Right lobe of liver (tissue), 6 donors: Measurements from ENCODE around the gene NEDD4L. TPM values are rescaled to one million over a fixed set of nuclear protein-coding genes. Genes with fewer than 3 reads are reported as not detected.
A peak's percentile ranks its signal among the peaks of the same experiment; 100 is the strongest.

Source experiments
- ATAC-seq, 4 donors: fragments of 200-7000 bp; cut with Tn5 transposase; one replicate each; pipeline ENCODE4 v1.9.1; 2020; ENCODE audit warnings: mild to moderate bottlenecking in 4 of 4, moderate library complexity in 4 of 4
- DNase-seq, 3 donors: peaks; one replicate each; pipeline ENCODE4 v3.0.0-alpha.2; 2020
- H3K27ac ChIP-seq, 3 donors: fragments of 200-600 bp; one replicate each; pipeline ENCODE4 v1.8.0; 2022
- H3K27me3 ChIP-seq, 2 donors: fragments of 200-600 bp; one replicate each; pipeline ENCODE4 v1.8.0; 2022
- H3K36me3 ChIP-seq, 4 donors: fragments of 200-600 bp; sonication (generic) in 1 of 4; one replicate each; pipeline versions ENCODE4 v1.5.1 to v1.8.0; 2017 to 2022; ENCODE audit warnings: control low read depth in 1 of 4
- H3K4me1 ChIP-seq, 4 donors: fragments of 200-600 bp; sonication (generic) in 1 of 4; one replicate each; pipeline versions ENCODE4 v1.5.1 to v1.8.0; 2017 to 2022; ENCODE audit warnings: control low read depth in 1 of 4
- H3K4me3 ChIP-seq, 3 donors: fragments of 200-600 bp; one replicate each; pipeline ENCODE4 v1.8.0; 2022
- H3K9me3 ChIP-seq, 4 donors: fragments of 200-600 bp; sonication (generic) in 1 of 4; one replicate each; pipeline versions ENCODE4 v1.5.1 to v1.8.0; 2017 to 2022; ENCODE audit warnings: control low read depth in 1 of 4
- CTCF ChIP-seq, 4 donors: fragments of 200-600 bp in 3 of 4; fragments of 450-650 bp in 1 of 4; IDR thresholded peaks; one replicate each; pipeline versions ENCODE4 v1.5.1 to v1.8.0; 2016 to 2022; ENCODE audit warnings: antibody characterized with exemption in 4 of 4, mild to moderate bottlenecking in 2 of 4
- POLR2A ChIP-seq: fragments of 450-650 bp; IDR thresholded peaks from one replicate; pipeline ENCODE4 v1.6.1; 2017; ENCODE audit warnings: antibody characterized with exemption, mild to moderate bottlenecking
- WGBS: methylation state at CpG from one replicate; pipeline ENCODE4 v1.1.6; 2018; ENCODE audit warnings: low coverage, low lambda C conversion rate; ENCODE audit not compliant: insufficient coverage; ENCODE audit errors: missing lambda C conversion rate; 5-methylcytosine and 5-hydroxymethylcytosine counted together
- intact Hi-C, 2 donors: fragments of 100-400 bp; cut with DNase I; formaldehyde crosslinking; loops; one replicate each; pipeline versions ENCODE4 v1.11.2 to v1.14.1; 2022
- total RNA-seq, 6 experiments: library from RNA; depleted of rRNA in 2 of 6; stranded (reverse); fragments of >200 nt in 2 of 6; fragmentation: NEBNext Ultra II Directional in 3 of 6; extraction: Animal tissue kit (Norgen Biotek cat#: 25700) in 3 of 6; gene quantifications; one replicate each; pipeline versions ENCODE4 v1.1.0 to v1.2.4, GENCODE V29; 2016 to 2023
- donor health status: DM: no; HTN: yes; CAD: no.
- donor health status: DM: no; HTN: no; CAD: no.
- donor health status: DM: no; HTN: no; CAD: no.
- donor health status: DM: no; HTN: yes; CAD: no.
- donor health status: DM: no; HTN: yes; CAD: no.

The NEDD4L gene
- total RNA-seq, 6 experiments from 2014 or later, result 21.5 to 41.0 (median 33.2) TPM

DNA sequence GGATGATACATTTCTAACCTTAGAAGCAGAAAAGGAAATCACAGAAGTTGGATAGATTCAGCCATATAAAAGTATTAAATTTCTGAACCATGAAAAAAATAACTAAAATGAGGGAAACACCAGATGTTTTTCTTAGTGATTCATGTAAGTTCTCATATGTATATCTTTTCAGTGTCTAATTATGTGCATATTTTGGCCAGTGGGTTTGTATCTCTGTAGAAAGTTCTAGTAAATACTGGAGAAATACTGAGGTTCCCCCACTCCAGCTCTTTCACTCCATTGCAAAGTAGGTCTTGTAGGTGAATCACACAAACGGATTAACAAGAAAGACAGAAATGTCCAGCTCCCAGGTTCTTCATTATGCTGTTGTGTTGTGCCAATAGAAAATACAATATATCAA, 222.3 kb downstream of the NEDD4L start:
- ATAC-seq (no peak), DNase-seq (no peak)
- H3K4me1 ChIP-seq, result no peaks in the 10 kb centered on the region
- 67% methylated on average over 1 of the region's 1 CpG for WGBS
- TF ChIP-seq POLR2A, result no peak
- no peak for TF ChIP-seq CTCF (IDR thresholded peaks at IDR 0.05)
- H3K27ac ChIP-seq, result no peak overlapping the region
- intact Hi-C loops, result no loop called here
- H3K4me3 ChIP-seq, result no peak overlapping the region
- no peaks in the 10 kb centered on the region for H3K9me3 ChIP-seq
- no peaks in the 10 kb centered on the region for H3K36me3 ChIP-seq
- no peaks in the 10 kb centered on the region for H3K27me3 ChIP-seq

DNA sequence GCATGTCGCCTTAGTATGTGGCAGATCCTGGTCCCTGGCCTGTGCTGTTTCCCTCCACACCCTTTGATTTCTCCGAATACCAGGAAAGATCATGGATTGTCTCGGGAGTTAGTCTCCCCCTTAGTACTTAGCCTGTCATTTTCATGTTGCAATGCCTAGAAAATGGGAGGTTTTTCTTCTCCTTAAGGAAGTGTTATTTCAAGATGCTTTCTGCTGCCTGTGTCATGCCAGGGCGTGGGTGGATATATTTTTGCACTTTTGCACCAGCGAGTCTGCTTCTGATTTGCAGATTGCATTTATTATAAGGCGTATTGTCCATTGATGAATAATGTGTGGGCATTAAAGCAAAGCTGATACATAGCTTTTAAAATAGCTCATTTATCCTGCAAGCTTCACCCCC, 223.5 kb downstream of the NEDD4L start:
- Histone ChIP-seq H3K4me1 (no peaks in the 10 kb centered on the region), H3K27me3 (no peaks in the 10 kb centered on the region), H3K27ac (no peak overlapping the region), H3K4me3 (no peak overlapping the region), H3K36me3 (no peaks in the 10 kb centered on the region), H3K9me3 (no peaks in the 10 kb centered on the region)
- DNase-seq (no peak), ATAC-seq (no peak)
- TF ChIP-seq POLR2A (no peak), CTCF (IDR thresholded peaks at IDR 0.05) (no peak)
- WGBS, result 85% methylated on average over 6 of the region's 6 CpGs
- intact Hi-C loops, result no loop called here

- no peak overlapping the region for H3K27ac ChIP-seq
- DNase-seq (no peak), ATAC-seq (peak in 2 of 4 donors; percentile 40 to 53)
- no peaks in the 10 kb centered on the region for H3K9me3 ChIP-seq
- intact Hi-C loops, result no loop called here
- no peak for TF ChIP-seq CTCF (IDR thresholded peaks at IDR 0.05)
- TF ChIP-seq POLR2A, result no peak
- no peaks in the 10 kb centered on the region for H3K36me3 ChIP-seq
- no peaks in the 10 kb centered on the region for H3K27me3 ChIP-seq
- WGBS, result 56% methylated on average over 2 of the region's 2 CpGs
- H3K4me3 ChIP-seq, result no peak overlapping the region
- no peaks in the 10 kb centered on the region for H3K4me1 ChIP-seq
Observed at GRCh38 chr18:58268849-58269248, 224.8 kb downstream of the NEDD4L start.

- Histone ChIP-seq H3K36me3 (no peaks in the 10 kb centered on the region), H3K27me3 (no peaks in the 10 kb centered on the region), H3K9me3 (no peaks in the 10 kb centered on the region), H3K4me1 (no peaks in the 10 kb centered on the region), H3K4me3 (no peak overlapping the region), H3K27ac (no peak overlapping the region)
- no peak for DNase-seq
- 48% methylated on average over 5 of the region's 5 CpGs for whole genome bisulfite sequencing
- no peak for ATAC-seq
- intact Hi-C loops, result no loop called here
- TF ChIP-seq CTCF (IDR thresholded peaks at IDR 0.05), result no peak
- TF ChIP-seq POLR2A, result no peak
Observed at GRCh38 chr18:58269931-58270330, 225.9 kb downstream of the NEDD4L start.

GRCh38 chr18:58270396-58270795, 226.4 kb downstream of the NEDD4L start:
- H3K36me3 ChIP-seq, result no peaks in the 10 kb centered on the region
- TF ChIP-seq CTCF (IDR thresholded peaks at IDR 0.05) (no peak), POLR2A (no peak)
- H3K27me3 ChIP-seq, result no peaks in the 10 kb centered on the region
- no peaks in the 10 kb centered on the region for H3K4me1 ChIP-seq
- intact Hi-C loops, result no loop called here
- WGBS, result 99% methylated on average over 4 of the region's 4 CpGs
- ATAC-seq (no peak), DNase-seq (no peak)
- H3K4me3 ChIP-seq, result no peak overlapping the region
- H3K9me3 ChIP-seq, result no peaks in the 10 kb centered on the region
- H3K27ac ChIP-seq, result no peak overlapping the region
